ENCODE results near the gene TBC1D9.

The TBC1D9 gene

DNA sequence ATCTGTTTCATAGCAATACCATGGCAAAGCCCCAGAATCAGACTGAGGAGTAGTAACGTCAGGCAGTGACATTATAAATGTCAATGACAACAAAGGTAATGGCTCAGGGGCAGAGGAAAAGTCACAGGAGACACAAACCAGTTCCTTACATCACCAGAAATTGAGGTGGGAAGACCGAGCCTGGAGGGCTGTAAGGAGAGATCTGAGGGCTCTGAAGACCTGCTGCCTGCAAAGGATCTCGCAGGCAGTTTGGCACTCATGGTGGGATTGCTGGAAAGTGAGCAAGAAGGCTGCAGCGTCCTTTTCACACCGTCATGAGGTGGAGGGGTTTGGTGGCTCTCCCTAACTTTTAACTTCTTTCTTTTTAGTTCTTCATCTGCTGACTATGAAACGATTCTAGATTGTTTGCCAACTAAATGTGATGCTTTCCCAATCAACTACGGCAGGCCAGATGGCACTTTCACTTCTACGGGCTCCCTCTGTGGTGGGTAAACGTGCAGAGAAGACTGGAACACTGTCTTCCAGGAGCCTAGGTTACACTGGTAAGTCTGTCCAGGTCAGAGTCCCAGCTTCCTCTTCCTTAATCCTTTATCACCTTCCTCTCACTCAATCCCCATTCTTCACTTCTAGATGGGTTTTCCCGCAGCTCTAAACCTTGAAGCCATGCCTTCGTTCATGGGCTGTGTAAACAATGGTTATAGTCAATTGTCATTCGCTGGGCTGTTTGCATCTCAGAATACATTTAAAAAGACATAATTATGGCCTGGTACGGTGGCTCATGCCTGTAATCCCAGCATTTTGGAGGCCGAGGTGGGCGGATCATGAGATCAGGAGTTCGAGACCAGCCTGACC lies 58.2 kb downstream of the TBC1D9 start:
- H3K9me3 ChIP-seq (ENCODE audit: control insufficient read depth, low read length) = no peaks in the 10 kb centered on the region
- no peak overlapping the region for H3K9ac ChIP-seq (ENCODE audit: low read length)
- H3K27me3 ChIP-seq (ENCODE audit: control insufficient read depth, insufficient read depth, low read length) = no peaks in the 10 kb centered on the region
- no peaks in the 10 kb centered on the region for H3K36me3 ChIP-seq (ENCODE audit: control insufficient read depth, insufficient read depth, low read length)
- no peaks in the 10 kb centered on the region for H3K4me1 ChIP-seq (ENCODE audit: control insufficient read depth, insufficient read depth, low read length)
- no peak overlapping the region for H3K4me3 ChIP-seq (ENCODE audit: low read length)

DNA sequence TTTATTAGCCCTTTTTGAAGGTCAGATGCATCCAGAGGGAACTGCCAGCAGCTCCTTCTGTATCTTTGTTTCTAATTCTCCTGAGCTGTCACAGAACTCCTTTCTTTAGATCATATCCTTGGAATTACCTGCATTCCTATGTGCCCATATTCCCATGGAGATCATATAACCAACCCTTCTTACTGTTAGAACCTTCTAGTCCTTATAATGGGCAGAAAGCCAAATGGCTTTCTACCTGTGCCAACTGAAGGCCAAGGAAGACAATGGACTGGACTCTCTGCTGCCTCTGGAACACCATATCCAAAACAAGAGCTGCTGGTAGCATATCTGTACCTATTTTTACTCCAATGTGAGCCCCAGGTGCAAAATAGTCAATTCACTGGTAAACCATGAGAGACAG lies 60.7 kb downstream of the TBC1D9 start:
- Histone ChIP-seq H3K4me3 (ENCODE audit: low read length) (no peak overlapping the region), H3K9ac (ENCODE audit: low read length) (no peak overlapping the region), H3K9me3 (ENCODE audit: control insufficient read depth, low read length) (no peaks in the 10 kb centered on the region), H3K36me3 (ENCODE audit: control insufficient read depth, insufficient read depth, low read length) (no peaks in the 10 kb centered on the region), H3K4me1 (ENCODE audit: control insufficient read depth, insufficient read depth, low read length) (no peaks in the 10 kb centered on the region), H3K27me3 (ENCODE audit: control insufficient read depth, insufficient read depth, low read length) (no peaks in the 10 kb centered on the region)

DNA sequence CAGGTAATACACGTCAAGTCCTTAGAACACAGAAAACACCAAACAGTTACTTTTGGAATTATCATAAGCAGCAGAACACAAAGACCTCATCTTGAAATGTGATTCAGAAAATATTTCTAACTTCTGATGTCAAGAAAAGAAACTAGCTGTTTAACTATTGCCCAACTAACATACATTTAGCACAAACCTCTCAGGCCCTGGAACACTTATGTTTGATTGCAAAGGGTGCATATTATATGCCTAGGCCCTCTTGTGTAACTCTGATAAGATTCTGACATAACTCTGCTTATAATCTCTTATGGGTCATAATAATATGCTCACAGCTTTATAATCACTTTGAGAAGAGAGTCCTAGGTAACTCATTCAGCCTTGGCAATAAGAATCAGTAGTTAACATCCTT lies 62.6 kb downstream of the TBC1D9 start:
- H3K4me1 ChIP-seq (ENCODE audit: control insufficient read depth, insufficient read depth, low read length) = no peaks in the 10 kb centered on the region
- no peaks in the 10 kb centered on the region for H3K9me3 ChIP-seq (ENCODE audit: control insufficient read depth, low read length)

DNA sequence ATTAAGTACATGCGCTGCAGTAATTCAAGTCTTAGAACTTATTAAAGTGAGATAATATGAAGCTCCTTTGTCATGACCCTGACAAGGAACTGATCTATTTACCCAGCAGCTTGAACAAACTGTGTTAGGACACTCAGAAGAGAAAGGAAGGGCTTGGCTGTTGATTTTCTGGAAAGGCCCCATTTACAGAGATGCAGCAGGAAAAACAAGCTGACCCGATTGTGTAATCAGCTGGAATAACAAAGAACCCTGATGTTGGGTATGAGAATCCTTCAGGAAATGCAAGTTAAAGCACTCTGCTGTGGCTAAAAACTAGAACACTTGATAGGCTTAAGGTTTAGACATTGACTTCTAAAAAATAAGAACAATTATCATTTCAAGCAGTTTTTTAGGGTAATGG lies 64.8 kb downstream of the TBC1D9 start:
- Histone ChIP-seq H3K4me1 (ENCODE audit: control insufficient read depth, insufficient read depth, low read length) (no peaks in the 10 kb centered on the region), H3K9ac (ENCODE audit: low read length) (no peak overlapping the region), H3K4me3 (ENCODE audit: low read length) (no peak overlapping the region), H3K27me3 (ENCODE audit: control insufficient read depth, insufficient read depth, low read length) (no peaks in the 10 kb centered on the region), H3K9me3 (ENCODE audit: control insufficient read depth, low read length) (no peaks in the 10 kb centered on the region), H3K36me3 (ENCODE audit: control insufficient read depth, insufficient read depth, low read length) (no peaks in the 10 kb centered on the region)

More for the DNA sequence above, 62.6 kb downstream of the TBC1D9 start:
- Histone ChIP-seq H3K36me3 (ENCODE audit: control insufficient read depth, insufficient read depth, low read length) (no peaks in the 10 kb centered on the region), H3K4me3 (ENCODE audit: low read length) (no peak overlapping the region), H3K27me3 (ENCODE audit: control insufficient read depth, insufficient read depth, low read length) (no peaks in the 10 kb centered on the region), H3K9ac (ENCODE audit: low read length) (no peak overlapping the region)

DNA sequence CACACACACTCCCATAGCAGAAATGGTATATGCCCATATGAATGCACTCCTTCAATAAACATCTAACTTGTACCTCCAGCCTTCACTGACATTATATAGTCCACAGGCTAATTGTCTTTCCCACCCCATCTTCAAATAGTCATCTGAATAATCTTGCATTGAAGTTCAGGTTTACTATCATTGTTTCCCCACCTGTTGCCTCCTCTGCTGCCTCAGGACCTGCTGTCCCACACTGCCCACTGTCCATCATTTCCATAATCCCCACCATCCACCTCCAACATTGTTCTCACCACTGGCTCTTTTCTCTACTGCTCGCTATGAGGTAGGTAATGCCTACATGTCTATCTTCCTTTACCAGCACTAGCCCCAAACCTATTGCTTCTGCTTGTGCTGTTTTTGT lies 66.1 kb downstream of the TBC1D9 start:
- H3K27me3 ChIP-seq (ENCODE audit: control insufficient read depth, insufficient read depth, low read length) = no peaks in the 10 kb centered on the region
- no peak overlapping the region for H3K4me3 ChIP-seq (ENCODE audit: low read length)
- no peaks in the 10 kb centered on the region for H3K9me3 ChIP-seq (ENCODE audit: control insufficient read depth, low read length)
- H3K4me1 ChIP-seq (ENCODE audit: control insufficient read depth, insufficient read depth, low read length) = no peaks in the 10 kb centered on the region
- no peaks in the 10 kb centered on the region for H3K36me3 ChIP-seq (ENCODE audit: control insufficient read depth, insufficient read depth, low read length)
- H3K9ac ChIP-seq (ENCODE audit: low read length) = no peak overlapping the region

DNA sequence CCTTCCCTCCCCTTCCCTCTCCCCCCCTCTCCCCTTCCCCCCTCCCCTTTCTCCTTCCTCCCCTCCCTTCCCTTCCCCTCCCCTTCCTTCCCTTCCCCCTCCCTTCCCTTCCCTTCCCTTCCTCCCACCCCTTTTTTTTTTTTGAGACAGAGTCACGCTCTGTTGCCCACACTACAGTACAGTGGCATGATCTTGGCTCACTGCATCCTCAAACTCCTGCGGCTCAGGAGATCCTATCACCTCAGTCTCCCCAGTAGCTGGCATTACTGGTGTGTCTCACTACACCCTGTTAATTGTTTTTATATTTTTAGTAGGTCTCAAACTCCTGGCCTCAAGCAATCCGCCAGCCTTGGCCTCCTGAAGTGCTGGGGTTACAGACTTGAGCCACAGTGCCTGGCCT lies 66.6 kb downstream of the TBC1D9 start:
- Histone ChIP-seq H3K27me3 (ENCODE audit: control insufficient read depth, insufficient read depth, low read length) (no peaks in the 10 kb centered on the region), H3K9ac (ENCODE audit: low read length) (no peak overlapping the region), H3K4me1 (ENCODE audit: control insufficient read depth, insufficient read depth, low read length) (no peaks in the 10 kb centered on the region), H3K9me3 (ENCODE audit: control insufficient read depth, low read length) (no peaks in the 10 kb centered on the region), H3K4me3 (ENCODE audit: low read length) (no peak overlapping the region), H3K36me3 (ENCODE audit: control insufficient read depth, insufficient read depth, low read length) (no peaks in the 10 kb centered on the region)

DNA sequence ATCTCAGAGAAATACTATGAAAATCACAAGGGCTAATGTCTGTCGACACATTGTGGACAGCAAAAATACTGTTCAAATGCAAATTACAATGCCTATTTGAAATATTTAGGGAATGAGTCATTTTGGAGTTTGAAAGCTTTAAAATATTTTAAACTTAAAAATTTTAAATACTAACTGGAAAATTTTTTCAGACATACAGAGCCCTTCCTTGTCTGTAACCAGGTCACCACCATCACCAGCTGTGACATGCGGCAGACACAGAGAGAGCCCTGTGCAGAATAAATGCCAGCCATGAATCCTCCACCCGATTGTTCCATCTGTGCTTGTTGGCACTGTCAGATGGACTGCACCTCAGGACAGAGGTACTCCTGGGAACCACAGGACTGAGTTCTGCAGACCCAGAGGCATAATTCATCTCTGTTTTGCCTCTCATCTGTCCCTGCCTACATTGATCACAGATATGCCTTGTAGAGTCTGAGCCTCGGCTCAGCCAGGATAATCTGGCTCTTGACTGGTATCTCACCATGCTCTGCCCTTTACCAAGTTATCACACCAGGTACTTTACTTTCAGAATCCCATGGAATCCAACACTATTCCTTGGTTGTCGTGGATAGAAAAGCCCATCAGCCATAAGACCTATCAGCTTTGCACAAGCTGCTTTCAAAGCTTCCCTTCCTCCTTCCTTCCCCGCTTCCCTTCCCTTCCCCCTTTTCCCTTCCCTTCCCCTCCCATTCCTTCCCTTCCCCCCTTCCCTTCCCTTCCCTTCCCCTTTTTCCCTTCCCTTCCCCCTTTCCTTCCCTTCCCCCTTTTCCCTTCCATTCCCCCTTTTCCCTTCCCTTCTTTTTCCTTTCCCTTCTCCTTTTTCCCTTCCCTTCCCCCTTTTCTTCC lies 67.2 kb downstream of the TBC1D9 start:
- H3K9ac ChIP-seq (ENCODE audit: low read length) = no peak overlapping the region
- no peaks in the 10 kb centered on the region for H3K36me3 ChIP-seq (ENCODE audit: control insufficient read depth, insufficient read depth, low read length)
- H3K4me1 ChIP-seq (ENCODE audit: control insufficient read depth, insufficient read depth, low read length) = no peaks in the 10 kb centered on the region
- H3K4me3 ChIP-seq (ENCODE audit: low read length) = no peak overlapping the region
- no peaks in the 10 kb centered on the region for H3K9me3 ChIP-seq (ENCODE audit: control insufficient read depth, low read length)
- no peaks in the 10 kb centered on the region for H3K27me3 ChIP-seq (ENCODE audit: control insufficient read depth, insufficient read depth, low read length)

DNA sequence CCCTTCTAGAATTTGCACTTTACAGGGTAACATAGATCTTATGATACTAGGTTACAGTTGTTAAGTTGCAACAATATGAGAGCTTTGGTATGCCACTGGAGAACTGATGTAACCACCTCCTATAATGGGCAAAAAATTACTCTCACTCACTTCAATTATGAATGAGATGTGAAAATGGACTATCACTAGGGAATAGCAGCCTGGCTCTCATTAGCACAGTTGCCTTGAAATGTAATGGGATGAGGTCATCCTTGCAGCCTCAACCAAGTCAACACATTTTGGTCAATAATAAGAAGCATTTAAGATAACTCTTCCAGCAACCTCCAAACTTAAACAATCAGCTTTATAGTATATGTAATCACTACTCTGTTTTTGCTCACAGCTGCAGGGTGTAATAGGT lies 69.4 kb downstream of the TBC1D9 start:
- H3K9me3 ChIP-seq (ENCODE audit: control insufficient read depth, low read length) = no peaks in the 10 kb centered on the region
- H3K36me3 ChIP-seq (ENCODE audit: control insufficient read depth, insufficient read depth, low read length) = no peaks in the 10 kb centered on the region
- H3K4me1 ChIP-seq (ENCODE audit: control insufficient read depth, insufficient read depth, low read length) = no peaks in the 10 kb centered on the region
- no peak overlapping the region for H3K4me3 ChIP-seq (ENCODE audit: low read length)
- no peaks in the 10 kb centered on the region for H3K27me3 ChIP-seq (ENCODE audit: control insufficient read depth, insufficient read depth, low read length)
- no peak overlapping the region for H3K9ac ChIP-seq (ENCODE audit: low read length)

DNA sequence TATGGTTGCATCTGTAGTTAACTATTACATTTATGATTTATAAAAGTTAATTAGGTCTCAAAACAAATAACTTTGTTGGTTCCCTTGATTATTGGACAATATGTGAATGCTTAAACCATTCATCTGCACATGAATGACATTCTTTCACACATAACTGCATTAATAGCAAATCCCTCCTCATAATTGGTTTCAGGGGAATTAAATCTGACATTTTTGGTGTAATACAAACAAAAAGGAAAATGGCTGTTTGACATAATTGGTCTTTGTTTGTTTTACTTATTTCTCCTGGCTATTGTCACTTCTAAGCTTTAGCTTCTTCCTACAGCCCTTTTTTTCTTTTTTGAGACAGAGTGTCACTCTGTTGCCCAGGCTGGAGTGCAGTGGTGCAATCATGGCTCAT lies 71.9 kb downstream of the TBC1D9 start:
- no peaks in the 10 kb centered on the region for H3K36me3 ChIP-seq (ENCODE audit: control insufficient read depth, insufficient read depth, low read length)
- H3K4me3 ChIP-seq (ENCODE audit: low read length) = no peak overlapping the region
- H3K9ac ChIP-seq (ENCODE audit: low read length) = no peak overlapping the region
- H3K27me3 ChIP-seq (ENCODE audit: control insufficient read depth, insufficient read depth, low read length) = no peaks in the 10 kb centered on the region
- no peaks in the 10 kb centered on the region for H3K4me1 ChIP-seq (ENCODE audit: control insufficient read depth, insufficient read depth, low read length)
- H3K9me3 ChIP-seq (ENCODE audit: control insufficient read depth, low read length) = no peaks in the 10 kb centered on the region

DNA sequence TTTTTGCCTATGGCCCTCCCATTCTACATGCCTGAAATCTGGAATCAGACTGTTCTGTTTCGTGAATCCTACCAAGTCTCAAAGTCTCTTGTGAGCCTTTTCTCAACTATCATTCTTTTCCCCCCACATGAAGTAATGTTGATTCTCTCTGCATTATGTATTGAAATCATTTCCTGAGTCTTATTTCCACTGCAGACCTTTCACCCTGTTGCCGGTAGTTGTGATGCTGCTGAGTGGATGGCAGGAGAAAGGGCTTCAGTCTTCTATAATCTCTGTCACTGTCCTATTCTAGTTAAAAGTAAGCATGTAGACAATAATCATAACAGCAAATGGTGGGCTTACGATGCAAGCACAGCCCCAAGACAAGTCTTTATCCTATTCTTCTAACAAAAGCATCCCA lies 75.0 kb downstream of the TBC1D9 start:
- H3K36me3 ChIP-seq (ENCODE audit: control insufficient read depth, insufficient read depth, low read length) = peaks cover 7% of the 10 kb centered on the region
- H3K9ac ChIP-seq (ENCODE audit: low read length) = no peak overlapping the region
- no peak overlapping the region for H3K4me3 ChIP-seq (ENCODE audit: low read length)
- no peaks in the 10 kb centered on the region for H3K4me1 ChIP-seq (ENCODE audit: control insufficient read depth, insufficient read depth, low read length)
- H3K9me3 ChIP-seq (ENCODE audit: control insufficient read depth, low read length) = no peaks in the 10 kb centered on the region
- no peaks in the 10 kb centered on the region for H3K27me3 ChIP-seq (ENCODE audit: control insufficient read depth, insufficient read depth, low read length)

DNA sequence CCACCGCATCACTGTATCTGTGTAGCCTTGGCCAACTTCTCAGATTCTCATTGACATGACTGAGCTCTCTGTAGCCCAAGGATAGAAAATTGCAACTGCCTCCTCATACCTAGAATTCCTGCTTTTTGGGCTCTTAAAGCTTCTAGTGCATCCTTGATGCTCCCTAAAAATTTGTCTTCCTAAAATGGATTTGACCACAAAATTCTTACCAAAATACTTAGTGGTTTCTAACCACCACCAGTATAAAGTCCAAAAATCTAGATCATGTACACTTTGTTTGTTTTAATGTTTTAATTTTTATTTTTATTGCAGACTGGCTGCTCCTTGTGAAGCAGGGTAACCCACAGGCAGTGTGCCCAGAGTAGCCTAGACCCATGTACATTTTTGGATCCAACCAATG lies 75.5 kb downstream of the TBC1D9 start:
- no peaks in the 10 kb centered on the region for H3K4me1 ChIP-seq (ENCODE audit: control insufficient read depth, insufficient read depth, low read length)
- no peak overlapping the region for H3K4me3 ChIP-seq (ENCODE audit: low read length)
- H3K9me3 ChIP-seq (ENCODE audit: control insufficient read depth, low read length) = no peaks in the 10 kb centered on the region
- no peaks in the 10 kb centered on the region for H3K27me3 ChIP-seq (ENCODE audit: control insufficient read depth, insufficient read depth, low read length)
- no peak overlapping the region for H3K9ac ChIP-seq (ENCODE audit: low read length)
- peaks cover 7% of the 10 kb centered on the region for H3K36me3 ChIP-seq (ENCODE audit: control insufficient read depth, insufficient read depth, low read length)

DNA sequence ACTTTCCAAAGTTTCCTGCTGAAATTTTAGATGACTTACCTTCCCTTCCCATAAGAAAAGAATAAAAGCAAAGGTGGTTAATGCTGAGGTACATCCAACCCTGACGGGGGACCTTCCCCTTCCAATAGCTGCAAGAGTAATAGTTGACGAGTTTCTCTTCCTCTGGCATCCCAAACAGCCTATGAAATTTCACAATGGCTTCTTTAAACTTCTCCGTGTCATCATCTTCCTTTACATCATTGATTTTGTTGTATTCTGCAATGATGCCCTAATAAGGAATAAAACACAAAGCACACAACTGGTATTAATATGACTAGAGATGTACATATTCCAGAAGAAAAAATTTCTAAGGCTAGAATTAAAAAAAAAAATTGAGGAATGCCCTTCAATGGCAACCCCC lies 76.6 kb downstream of the TBC1D9 start:
- Histone ChIP-seq H3K9ac (ENCODE audit: low read length) (no peak overlapping the region), H3K9me3 (ENCODE audit: control insufficient read depth, low read length) (no peaks in the 10 kb centered on the region), H3K4me3 (ENCODE audit: low read length) (no peak overlapping the region), H3K27me3 (ENCODE audit: control insufficient read depth, insufficient read depth, low read length) (no peaks in the 10 kb centered on the region), H3K4me1 (ENCODE audit: control insufficient read depth, insufficient read depth, low read length) (no peaks in the 10 kb centered on the region), H3K36me3 (ENCODE audit: control insufficient read depth, insufficient read depth, low read length) (peaks cover 7% of the 10 kb centered on the region)

Measured in mucosa of stomach (tissue), 1 donor.